Hindlimb muscle (tissue), 1 donor: ENCODE results near the gene DUSP28. TPM values are rescaled to one million over a fixed set of nuclear protein-coding genes. Genes with fewer than 3 reads are reported as not detected.

Source experiments
- DNase-seq: peaks from one replicate; pipeline ENCODE4 v3.0.0-alpha.2; 2013
- polyA plus RNA-seq: library from polyadenylated mRNA; unstranded; fragments of 120-200 nt; gene quantifications from one replicate; pipeline ENCODE4 v1.2.1, GENCODE V29; 2013; ENCODE audit not compliant: insufficient read length

Gene DUSP28
- polyA plus RNA-seq, 1 donor = 12.6 TPM

DNA sequence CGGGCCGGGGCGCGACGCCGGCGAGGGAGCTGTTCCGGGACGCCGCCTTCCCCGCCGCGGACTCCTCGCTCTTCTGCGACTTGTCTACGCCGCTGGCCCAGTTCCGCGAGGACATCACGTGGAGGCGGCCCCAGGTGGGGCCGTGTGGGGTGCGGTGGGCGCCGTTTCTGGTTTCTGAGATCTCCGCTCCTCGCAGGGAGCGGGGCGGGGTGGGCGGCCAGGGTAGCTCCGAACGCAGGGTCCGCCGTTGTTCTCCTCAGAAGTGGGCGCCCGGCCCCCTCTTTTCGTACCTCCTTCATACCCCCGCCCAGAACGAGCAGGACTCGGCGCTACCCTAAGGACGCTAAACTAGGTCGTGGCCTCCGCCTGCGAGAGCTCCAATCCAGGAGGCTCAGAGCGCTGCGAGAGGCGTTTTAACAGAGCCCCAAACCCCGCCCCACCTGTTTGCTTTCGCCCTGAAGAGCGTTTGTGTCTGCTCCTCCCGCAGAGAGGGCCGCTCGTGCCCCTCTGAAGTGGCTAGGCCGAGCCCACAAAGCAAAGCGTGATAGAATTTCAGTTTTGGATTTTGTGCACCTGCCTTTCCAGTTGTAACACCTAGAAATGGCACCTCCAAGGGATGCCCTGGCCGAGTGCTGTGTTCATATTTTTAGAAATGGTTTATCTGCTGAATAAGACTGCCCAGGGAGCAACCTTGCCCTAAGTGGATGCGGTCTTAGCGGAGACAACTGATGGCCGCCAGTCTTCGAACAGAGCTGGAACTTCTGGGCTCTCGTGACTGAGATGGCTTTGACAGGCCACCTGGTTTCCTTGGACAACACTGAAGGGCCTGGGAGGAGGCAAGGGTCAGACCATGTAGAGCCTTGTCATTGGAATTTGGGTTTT lies 27.0 kb downstream of the DUSP28 start:
- no peak for DNase-seq

DNA sequence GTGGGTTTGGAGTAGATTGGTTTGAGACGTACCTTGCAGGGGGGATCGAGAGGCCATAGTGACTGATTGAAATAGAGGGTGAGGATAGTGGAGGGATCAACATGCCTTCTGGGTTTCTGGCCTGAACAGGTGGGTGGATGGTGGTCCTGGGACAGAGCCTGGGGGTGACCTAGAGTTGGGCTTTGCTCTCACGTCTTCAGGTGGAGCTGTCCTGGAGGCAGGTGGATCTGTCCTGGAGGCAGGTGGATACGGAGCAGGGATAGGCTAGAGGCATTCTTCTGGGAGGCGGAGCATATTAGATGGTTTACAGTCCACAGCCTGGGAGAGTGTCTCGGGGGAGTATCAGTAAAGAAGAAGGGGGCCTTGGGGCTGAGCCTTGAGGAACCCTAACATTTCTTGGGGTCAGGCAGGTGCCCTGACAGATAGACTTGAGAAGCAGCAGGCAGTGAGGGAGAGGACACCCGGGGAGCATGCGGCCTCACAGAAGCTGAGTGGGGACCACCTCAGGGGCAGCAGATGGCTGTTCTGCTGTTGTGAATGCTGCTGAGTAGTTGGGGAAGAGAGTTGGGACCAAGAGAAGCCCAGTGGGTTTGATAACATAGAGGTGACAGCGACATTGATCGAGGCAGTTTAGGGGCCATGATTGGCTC lies 28.0 kb downstream of the DUSP28 start:
- no peak for DNase-seq

DNA sequence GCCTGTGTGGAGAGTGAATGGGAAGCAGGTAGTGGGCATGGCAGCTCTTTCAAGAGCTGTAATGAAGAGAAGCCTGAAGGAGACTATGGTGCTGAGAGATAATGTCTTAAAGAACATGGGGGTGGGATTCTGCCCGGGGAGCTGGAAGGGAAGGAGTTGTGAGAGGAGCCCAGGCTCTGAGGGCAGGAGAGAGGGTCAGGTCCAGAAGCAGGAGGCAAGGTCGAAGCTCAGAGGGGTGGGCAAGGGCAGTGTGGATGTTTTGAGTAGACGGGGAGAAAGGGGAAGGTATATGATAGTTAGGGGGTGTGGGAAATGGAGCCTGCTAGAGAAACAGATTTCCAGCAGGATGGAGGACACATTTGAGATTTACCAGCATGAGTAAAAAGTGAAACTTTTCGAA lies 28.5 kb downstream of the DUSP28 start:
- no peak for DNase-seq

DNA sequence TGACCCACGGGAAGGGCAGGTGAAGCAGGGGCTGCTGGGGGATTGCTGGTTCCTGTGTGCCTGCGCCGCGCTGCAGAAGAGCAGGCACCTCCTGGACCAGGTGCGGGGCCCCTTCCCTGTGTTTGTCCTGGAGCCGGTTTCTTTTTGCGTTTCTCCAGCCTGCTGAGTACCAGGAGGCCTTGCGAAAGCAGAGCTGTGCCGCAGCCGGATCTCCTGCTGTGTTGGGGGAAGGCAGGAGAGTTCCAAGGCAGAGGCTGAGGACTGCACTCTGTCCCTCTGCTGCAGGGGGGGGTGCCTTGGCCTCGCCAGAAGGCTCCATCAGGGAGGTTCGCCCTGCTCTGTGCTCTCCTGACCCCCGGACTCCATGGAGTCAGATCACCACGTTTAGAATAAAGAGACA lies 29.2 kb downstream of the DUSP28 start:
- DNase-seq = no peak

DNA sequence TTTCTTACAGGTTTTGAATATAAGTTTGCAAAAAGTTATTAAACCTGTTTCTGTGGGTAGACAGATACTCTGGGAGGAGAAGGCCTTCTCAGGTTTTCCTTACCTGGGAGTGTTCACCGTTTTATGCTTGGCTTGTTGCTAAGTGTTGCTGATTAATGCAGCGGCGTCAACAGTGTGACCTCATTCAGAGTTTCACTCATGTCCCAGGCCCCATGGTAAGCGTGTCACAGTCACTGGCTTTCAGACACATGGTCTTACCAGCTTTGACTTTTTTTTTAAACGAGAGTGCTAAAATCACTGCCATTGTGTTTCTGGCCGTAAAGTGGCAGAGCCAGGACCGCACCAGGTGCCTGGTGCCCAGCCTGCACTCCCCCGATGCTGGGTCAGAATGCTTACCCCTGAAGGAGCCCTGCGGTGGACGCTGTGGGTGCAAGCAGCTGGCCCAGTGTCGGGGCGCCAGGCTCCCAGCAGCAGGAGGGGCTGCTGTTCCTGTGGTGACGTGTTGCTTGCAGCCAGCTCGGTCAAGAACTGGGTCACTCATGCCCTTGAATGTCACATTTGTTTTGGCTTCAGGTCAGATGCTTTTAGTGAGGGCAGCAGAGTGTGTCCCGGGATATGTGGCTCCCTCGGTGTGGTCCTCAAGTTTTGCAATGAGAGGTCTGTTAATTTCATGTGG lies 29.8 kb downstream of the DUSP28 start:
- no peak for DNase-seq

DNA sequence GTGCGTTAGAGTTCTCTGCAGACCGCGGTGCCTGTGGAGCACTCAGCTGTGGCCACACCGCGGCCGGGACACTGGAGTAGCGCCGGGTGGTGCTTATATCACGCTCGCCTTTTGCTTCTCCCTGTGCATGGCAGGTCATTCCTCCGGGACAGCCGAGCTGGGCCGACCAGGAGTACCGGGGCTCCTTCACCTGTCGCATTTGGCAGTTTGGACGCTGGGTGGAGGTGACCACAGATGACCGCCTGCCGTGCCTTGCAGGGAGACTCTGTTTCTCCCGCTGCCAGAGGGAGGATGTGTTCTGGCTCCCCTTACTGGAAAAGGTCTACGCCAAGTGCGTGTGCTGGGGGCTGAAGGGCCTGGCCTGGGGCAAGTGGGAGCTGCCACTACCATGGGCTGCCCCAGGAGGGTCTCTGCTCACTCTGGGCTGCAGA lies 30.5 kb downstream of the DUSP28 start:
- DNase-seq = no peak

DNA sequence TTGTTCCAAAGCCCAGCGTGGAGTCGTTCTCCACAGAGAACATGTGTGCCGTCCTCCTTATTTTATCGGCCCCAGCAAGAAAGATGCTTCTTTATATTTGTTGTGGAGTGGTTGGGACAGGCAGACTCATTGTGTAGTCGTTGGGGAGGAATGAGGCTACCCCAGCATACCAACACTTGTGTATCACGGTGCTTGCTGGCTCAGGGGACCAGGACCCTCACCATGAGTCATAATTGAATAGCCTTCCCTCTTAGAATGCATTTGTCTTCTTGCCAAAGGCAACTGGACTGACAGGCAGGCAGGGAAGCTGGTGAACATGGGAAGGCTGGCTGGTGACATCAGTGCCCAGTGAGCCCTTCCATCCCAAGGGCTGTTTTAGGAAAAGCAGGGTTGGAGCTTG lies 31.1 kb downstream of the DUSP28 start:
- no peak for DNase-seq

DNA sequence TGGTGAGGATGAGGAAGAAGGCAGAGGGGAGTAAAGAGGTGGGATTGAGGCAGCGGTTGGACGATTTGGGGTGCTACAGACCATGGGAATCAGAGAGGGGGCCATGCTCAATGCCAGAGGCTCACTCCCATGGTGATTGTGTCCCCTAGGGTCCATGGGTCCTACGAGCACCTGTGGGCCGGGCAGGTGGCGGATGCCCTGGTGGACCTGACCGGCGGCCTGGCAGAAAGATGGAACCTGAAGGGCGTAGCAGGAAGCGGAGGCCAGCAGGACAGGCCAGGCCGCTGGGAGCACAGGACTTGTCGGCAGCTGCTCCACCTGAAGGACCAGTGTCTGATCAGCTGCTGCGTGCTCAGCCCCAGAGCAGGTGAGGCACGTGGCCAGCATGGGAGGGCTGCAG lies 31.6 kb downstream of the DUSP28 start:
- DNase-seq = no peak

DNA sequence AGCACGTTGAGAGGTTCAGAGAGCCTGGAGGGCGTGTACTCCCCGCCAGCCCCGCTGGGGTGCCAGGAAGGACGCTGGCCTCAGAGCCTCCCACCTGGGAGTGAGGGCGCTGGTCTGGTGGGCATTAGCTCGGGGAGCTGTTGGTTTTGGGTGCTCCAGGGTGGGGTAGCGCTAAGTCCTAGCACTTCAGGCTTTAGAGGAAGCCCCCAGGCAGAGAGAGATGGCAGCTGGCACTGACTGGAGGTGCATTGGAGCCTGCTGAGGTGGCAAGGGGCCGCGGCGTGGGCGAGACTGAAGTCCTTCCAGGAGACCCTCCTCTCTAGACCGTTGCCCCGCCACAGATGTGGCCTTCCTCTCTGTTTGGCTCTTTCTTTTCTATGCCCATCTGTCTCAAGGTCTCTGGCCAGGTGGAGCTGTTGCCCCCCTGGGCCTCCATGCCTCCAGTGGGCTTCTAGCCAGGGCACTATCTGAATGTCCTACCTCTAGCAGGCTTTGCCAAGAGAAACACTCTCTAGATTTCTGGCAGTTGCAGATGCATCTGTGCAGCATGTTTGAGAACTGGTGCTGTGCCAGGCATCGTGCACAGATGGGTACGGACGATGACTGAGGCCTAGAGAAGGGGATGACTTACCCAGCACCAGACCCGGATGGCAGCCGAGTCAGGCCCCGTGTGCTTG lies 33.0 kb downstream of the DUSP28 start:
- DNase-seq = no peak

DNA sequence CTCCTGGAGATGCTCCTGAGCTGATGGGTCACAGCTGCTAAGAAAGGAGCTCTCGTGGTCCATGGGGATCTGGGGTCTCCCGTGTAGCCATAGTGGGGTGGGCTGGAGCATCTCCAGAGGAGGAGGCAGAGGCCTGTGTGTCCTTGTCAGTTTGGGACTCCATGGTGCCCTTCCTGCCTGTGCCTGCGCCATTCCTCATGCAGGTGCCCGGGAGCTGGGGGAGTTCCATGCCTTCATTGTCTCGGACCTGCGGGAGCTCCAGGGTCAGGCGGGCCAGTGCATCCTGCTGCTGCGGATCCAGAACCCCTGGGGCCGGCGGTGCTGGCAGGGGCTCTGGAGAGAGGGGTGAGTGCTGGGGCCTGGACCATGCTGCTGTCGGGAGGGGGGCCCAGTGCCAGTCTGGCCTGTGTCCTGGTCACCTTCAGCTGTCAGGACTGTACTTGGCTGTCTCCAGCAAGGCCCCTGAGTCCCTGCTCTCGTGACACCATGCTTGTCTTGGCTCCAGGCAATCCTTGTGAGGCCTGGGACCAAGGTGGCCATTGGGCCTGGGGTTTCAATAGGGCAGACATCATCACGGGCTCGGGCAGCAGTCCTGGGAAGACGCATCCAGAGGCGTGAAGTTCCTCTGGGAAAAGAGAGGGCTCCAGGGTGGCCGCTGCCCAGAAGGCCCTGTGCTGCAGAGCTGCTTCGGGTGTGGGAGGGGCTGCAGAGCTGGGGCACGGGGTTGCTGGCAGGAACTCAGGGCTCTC lies 33.7 kb downstream of the DUSP28 start:
- no peak for DNase-seq

DNA sequence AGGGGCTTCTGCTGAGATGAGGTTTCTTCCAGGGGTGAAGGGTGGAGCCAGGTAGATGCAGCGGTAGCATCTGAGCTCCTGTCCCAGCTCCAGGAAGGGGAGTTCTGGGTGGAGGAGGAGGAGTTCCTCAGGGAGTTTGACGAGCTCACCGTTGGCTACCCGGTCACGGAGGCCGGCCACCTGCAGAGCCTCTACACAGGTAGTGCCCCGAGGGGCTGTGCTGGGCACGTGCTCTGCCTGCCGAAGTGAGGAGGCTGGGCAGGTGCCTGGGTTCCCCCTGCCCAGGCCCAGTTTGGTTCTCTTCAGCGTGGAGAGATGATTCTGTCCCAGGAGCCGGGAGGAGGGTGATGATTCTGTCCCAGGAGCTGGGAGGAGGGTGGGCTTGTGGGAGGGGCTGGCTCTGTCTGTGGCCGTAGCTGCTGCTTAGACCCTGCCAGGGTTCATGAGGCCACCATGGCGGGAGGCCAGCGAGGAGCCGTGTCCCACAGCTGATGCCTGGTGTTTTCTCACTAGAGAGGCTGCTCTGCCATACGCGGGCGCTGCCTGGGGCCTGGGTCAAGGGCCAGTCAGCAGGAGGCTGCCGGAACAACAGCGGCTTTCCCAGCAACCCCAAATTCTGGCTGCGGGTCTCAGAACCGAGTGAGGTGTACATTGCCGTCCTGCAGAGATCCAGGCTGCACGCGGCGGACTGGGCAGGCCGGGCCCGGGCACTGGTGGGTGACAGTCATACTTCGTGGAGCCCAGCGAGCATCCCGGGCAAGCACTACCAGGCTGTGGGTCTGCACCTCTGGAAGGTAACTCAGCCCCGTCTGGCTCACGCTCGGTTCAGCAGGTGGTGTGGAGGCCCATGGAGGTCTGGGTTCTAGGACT lies 34.6 kb downstream of the DUSP28 start:
- no peak for DNase-seq

DNA sequence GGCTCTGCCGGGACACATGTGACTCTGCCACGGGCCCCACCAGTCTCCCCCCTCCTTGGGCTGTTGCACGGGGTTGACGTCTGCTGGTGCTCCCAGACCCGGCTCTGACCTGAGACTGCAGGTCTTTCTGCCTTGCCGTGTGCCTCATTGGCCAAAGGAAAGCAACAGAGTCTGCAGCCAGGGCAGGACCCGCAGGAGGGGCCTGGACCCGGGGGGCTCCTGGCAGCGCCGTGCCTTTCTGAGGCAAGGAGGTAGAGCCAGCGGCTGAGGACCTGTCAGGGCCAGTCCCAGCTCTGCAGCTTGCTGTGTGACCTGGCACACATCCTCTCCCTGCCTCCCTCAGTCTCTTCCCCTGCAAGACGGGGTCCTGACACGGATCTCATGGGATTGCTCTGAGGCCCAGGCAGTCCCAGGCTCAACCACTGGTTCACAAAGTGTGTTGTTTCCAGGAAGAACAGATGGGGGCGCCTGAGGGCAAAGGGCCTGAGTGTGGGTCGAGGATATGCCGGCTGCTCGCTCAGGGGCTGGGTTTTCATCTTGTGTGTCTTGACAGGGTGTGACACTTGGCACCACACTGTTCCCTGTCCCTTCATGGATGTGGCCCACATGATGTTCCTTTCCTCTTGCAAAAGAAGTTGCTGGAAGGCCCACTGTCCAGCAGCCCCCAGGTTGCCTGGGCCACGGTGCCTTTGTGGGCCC lies 35.4 kb downstream of the DUSP28 start:
- no peak for DNase-seq

DNA sequence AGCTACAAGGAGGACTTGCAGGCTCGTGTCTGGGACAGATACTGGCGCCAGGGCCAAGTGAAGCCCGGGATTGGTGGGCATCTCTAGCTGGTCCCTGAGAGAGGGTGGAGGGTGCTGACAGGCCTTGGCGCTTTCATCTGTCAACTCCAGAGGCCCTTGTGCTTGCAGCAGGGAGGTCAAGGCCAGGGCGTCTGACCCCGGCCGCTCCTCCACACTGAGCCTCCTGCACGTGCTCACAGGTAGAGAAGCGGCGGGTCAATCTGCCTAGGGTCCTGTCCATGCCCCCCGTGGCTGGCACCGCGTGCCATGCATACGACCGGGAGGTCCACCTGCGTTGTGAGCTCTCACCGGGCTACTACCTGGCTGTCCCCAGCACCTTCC lies 35.9 kb downstream of the DUSP28 start:
- DNase-seq = no peak

DNA sequence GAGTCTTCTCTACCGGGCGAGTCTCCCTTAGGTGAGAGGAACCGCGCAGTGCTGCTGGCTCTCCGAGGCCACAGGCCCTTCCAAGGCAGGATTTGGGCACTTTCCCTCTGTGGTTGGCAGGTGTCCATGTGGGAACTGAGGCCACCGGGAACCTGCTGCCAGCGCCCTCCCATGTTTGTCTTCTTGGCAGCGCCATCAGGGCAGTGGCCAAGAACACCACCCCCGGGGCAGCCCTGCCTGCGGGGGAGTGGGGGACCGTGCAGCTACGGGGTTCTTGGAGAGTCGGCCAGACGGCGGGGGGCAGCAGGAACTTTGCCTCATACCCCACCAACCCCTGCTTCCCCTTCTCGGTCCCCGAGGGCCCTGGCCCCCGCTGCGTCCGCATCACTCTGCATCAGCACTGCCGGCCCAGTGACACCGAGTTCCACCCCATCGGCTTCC lies 36.4 kb downstream of the DUSP28 start:
- DNase-seq = no peak

DNA sequence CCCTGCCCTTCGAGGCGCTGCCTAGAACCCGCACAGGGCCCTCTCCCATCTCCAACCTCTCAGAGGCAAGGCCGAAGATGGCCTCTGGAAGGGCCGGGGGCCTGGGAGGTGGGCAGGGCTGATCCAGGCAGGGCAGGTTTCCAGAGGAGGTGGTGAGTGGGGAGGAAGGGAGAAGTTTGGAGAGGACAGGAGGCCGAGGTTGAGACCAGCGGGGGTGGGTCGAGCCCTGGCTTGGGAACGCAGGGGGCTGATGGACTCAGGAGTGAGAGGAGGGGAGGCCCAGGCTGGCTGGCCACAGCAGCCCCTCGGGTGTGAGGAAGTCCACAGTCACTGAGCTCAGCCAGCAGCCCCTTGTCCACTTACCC lies 36.9 kb downstream of the DUSP28 start:
- DNase-seq = no peak

DNA sequence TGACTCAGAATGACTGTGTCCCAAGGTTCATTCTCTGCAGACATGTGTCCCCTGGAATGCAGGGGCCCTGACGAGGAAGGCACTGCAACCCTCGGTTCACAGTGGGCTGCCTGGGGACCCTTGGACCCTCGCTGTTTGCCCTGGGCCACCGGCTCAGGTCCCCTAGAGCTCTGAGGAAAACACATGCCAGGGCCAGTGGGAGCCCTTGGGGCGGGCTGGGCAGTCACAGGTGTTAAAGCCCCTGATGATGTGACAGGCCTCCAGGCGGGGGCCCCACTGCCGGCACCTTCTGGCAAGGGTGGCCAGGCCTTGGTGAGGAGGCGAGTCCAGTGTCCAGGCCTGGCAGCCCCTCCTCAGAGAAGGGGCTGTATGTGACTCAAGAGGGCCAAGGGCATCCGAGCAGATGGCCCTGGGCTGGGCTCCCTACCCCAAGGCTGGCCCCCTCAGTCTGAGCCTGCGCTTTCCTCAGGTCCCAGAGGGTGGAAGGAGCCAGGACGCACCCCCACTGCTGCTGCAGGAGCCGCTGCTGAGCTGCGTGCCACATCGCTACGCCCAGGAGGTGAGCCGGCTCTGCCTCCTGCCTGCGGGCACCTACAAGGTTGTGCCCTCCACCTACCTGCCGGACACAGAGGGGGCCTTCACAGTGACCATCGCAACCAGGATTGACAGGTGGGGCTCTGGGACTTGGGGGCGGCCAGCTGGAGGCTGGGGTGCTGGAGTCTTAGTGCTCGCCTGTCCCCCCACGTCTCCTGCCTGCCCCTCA lies 37.4 kb downstream of the DUSP28 start:
- no peak for DNase-seq

DNA sequence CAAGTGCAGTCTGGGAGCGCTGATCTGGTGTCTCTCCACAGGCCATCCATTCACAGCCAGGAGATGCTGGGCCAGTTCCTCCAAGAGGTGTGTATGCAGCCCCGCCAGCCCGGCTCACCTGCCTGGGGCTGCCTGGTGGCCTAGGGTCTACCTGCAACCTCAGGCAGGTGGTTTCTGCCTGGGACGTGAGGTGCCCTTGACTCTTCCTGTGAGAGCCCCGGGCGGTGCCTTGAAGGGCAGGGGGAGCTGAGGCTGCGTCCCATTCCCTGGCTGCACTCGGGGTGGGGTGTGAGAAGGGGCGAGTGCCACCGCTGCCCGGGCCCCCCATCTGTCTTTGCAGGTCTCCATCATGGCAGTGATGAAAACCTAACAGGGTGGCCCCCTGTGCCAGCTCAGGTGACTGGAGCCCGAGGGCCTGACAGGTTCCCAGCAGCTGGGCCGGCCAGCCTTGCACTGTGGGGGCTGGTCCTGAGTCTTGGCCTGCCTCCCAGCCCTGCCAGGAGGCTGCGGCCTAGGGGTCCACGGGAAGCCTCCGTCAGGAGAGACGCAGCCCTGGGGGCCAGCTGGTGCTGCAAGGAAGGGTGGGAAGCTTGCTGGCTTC lies 38.3 kb downstream of the DUSP28 start:
- DNase-seq = no peak

DNA sequence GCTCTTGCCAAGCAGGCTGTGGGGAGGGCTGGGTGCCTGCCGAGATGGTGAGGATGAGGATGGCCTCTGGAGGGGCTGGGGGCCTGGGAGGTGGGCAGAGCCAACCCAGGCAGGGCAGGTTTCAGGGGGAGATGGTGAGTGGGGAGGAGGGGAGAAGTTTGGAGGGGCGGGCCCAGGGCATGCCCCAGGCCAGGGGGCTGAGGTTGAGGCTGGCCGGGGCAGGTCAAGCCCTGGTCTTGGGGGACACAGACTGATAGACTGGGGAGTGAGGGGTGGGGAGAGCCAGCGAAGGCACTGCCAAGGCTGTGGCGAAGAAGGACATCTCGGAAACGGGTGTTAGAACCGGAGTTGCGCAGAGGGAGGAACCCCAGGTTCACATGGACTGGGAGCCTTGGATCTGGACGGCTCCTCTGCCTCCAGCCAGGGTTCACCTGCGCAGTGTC lies 39.0 kb downstream of the DUSP28 start:
- DNase-seq = no peak

DNA sequence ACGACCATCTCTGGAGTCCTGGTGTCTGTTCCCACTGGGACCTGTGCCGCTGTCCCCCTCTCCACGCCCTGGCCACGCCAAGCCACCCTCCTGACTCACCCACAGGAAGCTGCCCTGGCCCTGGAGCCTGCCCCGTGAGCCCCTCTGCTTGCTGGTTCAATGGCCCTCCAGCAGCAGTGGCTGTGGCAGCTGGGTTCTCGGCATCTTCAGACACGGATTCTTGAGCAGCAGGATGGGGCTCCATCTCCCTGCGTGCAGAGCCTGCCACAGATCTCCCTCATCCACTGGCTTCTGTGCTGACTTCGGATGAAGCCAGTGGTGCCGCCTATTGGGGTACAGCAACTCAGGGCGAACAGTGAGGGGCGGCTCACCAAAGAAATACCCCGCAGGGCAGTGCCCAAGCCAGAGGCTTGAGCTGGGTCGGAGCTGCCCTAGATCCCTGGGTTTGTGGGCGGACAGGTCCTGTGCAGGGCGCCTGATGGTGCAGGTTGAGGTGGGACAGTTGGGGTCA lies 40.3 kb downstream of the DUSP28 start:
- DNase-seq = no peak
